ENCODE data around the gene CFAP107.
"Not testable (repeated sequence)": the region's sequence is repeated elsewhere in the genome, so short reads cannot be mapped to it uniquely, and the experiment has no call there.

CFAP107 gene, protein sequence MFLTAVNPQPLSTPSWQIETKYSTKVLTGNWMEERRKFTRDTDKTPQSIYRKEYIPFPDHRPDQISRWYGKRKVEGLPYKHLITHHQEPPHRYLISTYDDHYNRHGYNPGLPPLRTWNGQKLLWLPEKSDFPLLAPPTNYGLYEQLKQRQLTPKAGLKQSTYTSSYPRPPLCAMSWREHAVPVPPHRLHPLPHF

DNA sequence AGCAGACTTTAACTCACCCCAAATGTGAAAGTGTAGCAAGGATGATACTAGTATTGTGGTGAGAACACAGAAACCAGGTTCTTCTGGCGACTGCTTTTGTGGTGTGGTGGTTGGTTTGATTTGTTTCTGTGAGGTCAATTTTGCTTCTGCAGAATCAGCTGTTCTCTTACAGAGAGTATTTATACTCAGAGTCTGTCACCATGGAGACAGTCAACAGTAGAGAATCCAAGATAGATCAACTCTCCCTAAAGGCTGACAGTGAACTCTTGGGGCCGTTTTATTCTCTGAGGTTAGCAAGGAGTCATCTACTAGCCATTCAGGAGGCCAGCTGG is at the start of gene CFAP107:
CFAP107 (plus strand) TSS at position 209 of the 332 bp plus-strand sequence. CDS start 231 bp downstream, outside the sequence.
- DNase-seq (ENCODE audit: low read depth), result no peak

DNA sequence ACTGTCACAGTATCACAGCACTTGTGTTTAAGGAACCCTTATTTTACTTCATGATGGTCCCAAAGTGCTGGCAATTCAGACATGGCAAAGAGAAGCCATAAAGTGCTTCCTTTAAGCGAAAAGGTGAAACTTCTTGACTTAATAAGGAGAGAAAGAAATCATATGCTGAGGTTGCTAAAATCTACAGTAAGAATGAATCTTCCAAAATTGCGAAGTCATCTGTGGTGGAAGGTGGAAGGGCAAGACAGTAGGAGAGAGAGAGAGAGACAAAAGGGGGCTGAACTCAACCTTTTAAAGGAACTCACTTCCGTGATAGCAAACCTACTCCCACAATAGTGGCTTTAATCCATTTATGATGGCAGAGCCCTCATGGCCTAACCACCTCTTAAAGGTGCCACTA is 49.3 kb upstream of the CFAP107 start:
- DNase-seq (ENCODE audit: low read depth), result no peak

DNA sequence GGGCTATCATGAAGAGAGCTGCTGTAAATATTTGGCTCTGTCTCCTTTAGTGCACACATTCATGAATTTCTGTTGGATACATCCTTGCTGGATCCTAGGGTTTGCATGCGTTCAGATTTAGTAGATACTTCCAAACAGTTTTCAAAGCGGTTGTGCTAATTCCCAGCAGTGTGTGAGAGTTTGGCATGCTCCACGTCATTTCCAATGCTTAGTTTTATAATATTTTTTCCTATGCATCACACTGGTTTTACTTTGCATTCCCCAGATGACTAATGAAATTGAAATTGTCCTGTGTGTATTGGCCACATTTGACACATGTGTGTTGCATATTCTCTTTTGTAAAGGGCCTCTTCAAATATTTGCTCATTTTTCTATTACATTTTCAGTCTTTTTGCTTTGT is 48.6 kb upstream of the CFAP107 start:
- DNase-seq (ENCODE audit: low read depth), result no peak

DNA sequence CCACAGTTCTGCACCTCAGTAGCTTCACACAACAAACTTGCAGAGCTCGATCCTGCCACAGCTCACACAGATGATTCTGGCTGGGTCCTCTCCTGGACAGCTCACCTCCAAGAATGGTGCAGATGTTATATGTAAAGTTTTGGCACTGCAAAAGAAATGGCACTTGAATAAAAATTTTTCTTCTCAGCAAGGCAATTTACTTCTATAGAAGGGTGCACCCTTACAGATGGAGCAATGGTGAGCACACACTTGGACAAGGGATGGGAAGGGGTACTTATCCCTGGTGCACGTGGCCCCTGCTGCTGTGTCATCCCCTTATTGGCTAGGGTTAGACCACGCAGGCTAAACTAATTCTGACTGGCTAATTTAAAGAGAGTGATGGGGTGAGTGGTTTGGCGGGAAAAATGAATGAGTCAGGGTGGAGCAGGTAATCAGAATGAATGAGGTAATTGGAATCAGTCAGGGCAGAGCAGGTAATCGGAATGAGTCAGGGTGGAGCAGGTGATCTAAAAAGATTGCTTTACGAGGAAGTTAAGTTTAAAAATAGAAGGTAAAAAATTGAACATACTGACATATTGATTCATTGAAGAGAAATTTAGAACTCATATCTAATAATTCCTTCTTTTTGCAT is 42.1 kb upstream of the CFAP107 start:
- no peak for DNase-seq (ENCODE audit: low read depth)

DNA sequence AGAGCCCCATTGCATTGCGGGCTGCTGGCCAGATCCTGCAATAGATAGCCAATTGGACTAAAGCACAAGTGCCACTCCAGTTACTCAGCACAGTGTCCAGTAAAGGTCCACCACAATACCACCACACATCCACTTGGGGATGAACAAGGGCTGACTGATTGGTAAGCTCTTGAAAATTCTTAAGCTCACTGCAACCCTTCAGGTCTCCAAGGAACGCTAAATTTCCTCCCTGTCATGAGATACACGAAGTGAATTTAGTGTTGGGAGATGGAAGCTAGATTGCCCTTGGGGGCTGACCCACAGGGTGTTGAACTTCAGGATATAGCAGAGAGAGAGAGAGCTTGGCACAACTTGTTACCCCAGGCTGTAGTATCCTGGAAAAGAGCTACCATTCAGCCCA is 39.9 kb upstream of the CFAP107 start:
- DNase-seq (ENCODE audit: low read depth), result no peak

DNA sequence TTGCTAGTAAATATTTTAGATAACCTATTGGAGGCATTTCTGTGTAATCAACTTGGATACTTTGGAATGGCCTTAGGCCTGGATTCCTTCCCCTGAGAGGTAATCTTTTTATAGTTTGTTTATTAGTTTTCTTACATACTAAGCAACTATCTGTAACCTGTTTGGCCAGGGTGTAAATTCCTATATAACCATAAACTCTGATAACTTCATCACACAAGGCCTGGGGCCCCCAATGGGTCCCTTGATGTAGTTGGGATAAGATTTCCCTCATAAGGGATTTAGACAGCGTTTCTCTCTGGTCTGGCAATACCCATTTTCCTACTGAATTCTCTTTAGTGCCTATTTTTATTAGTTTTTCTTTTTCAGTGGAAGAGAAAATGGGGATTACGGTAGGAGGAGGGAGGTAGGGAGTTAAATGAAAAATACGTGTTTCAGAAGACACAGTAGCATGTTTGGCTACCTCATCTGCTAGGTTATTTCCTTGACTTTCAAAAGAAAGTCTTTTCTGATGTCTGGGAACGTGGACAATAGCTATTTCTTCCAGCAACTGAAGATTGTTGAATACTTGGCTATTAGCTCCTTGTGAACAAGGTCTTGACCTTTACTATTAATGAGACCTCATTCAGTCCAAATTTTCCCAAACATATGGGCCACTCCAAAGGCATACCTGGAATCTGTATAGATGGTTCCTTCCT is 37.5 kb upstream of the CFAP107 start:
- DNase-seq (ENCODE audit: low read depth), result no peak

DNA sequence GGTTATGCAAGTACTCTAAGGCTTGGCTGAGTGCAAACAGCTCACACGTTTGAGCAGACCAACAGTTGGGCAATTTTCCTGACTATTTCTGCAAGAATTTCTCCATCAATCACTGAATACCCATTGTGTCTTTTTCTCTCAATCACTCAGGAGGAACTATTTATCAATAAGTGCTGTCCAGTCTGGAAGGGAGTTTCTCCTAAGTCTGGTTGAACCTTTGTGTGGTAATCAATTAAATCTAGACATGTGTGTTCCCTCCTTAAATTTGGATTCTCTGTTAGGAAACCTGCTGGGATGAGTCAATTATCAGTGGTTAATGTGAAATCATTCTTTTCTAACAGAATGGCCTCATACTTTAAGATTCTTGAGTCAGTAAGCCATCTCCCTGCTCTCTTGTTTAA is 36.9 kb upstream of the CFAP107 start:
- no peak for DNase-seq (ENCODE audit: low read depth)

DNA sequence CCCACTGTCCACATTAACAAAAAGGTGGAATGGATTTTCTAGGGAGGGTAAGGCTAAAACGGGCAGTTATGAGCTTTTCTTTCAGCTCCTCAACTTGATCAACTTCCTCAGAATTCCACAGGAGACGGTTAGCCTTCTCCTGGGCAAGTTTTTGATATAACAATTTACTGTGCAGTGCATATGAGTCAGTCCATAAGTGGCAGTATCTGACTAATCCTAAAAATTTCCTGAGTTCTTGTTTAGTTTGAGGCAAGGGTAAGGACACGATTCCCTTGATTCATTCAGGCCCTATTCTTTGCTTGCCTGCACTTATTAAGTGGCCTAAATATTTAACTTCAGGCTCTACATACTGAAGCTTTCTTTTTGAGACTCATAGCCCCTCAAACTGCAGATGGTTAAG is 36.3 kb upstream of the CFAP107 start:
- no peak for DNase-seq (ENCODE audit: low read depth)

DNA sequence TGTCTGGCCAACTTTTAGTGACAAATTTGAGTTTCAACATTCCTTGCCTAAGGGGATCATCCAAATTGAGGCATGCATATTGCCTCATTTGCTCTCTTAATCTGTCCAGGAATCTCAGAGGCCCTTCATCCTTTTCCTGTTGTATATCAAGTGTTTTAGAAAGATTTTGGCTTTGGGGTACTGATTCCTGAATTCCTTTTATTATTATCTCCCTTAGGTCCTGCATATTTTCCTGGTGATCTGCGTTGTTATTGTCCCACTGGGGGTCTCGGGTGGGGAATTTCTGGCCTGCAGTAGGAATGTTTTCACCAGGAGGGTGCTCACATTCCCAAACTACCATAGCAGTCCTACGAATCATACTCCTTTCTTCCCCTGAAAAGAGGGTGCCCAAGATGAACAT is 34.5 kb upstream of the CFAP107 start:
- no peak for DNase-seq (ENCODE audit: low read depth)

DNA sequence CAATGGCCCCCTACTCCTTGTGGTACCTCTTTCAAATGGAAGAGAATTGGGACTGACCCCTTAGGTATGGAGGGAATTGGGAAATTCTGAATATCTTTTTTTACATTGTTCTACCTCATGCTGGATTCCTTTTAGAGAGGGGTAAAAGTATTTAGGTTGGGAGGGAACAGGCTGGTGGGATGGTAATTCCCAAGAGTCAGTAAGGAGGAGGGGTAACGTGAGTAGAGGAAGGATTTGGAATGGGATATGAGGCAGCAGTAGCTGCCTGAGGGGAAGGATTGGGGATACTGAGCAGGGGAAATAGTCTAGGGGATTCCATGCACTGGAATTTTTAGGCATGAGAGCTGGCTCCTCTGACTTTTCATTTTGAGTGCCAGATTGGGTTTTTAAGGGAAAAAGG is 33.9 kb upstream of the CFAP107 start:
- DNase-seq (ENCODE audit: low read depth), result no peak

DNA sequence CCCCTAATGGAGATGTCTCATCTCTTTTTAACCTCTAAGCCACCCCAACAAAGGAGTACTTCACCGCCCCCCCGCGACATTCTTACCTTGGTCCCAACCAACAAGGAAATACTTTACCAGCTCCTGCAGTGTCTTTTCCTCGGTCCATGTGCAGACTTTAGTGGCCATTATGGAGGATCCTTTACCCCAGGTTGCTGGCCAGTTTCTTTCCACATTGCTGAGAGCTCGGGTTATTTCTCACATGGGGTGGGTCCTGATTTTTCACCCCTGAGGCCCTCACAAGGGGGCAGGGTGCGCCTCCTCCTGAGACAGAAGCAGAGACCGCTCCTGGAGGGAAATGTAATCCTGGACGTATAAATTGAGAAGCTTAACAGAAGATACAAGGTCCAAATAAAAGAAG is 33.1 kb upstream of the CFAP107 start:
- DNase-seq (ENCODE audit: low read depth), result no peak

DNA sequence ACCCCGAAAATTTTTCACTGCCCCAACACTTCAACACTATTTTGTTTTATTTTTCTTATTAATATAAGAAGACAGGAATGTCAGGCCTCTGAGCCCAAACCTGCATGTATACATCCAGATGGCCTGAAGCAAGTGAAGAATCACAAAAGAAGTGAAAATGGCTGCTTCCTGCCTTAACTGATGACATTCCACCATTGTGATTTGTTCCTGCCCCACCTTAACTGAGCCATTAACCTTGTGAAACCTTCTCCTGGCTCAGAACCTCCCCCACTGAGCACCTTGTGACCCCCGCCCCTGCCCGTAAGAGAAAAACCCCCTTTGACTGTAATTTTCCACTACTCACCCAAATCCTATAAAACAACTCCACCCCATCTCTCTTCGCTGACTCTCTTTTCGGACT is 32.3 kb upstream of the CFAP107 start:
- DNase-seq (ENCODE audit: low read depth), result not testable (repeated sequence)

DNA sequence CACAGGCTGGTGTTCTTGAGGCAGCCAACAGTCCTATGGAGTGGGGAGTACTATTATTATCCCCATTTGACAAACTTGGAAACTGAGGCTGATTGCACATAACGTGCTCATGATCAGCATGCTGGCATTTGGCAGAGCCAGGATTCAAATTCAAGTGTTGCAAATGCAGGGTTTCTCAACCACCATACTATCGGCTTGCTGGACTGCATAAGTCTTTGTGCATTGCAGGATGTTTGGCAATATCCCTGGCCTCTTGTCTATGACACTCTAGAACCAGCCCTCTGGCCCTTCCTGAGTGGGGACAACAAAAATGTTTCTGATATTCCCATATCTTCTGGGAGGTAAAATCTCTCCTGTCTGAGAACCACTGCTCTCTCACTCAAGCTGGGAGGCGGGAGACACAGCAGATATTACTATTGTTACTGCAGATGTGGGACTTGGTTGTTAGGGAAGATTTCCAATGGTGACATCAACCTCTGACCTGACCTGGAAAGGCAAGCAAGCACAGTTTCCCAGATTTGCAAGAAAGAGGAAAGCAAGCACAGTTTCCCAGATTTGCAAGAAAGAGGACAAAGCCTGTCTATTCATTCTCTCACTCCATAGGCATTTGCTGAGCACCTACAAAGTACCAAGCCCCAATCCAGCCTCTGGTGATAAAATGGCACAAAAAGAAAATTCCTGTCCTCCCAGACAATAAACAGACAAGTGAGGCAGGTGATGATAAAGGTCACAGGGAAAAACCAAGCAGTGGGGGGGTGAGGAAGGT is 31.1 kb upstream of the CFAP107 start:
- no peak for DNase-seq (ENCODE audit: low read depth)

DNA sequence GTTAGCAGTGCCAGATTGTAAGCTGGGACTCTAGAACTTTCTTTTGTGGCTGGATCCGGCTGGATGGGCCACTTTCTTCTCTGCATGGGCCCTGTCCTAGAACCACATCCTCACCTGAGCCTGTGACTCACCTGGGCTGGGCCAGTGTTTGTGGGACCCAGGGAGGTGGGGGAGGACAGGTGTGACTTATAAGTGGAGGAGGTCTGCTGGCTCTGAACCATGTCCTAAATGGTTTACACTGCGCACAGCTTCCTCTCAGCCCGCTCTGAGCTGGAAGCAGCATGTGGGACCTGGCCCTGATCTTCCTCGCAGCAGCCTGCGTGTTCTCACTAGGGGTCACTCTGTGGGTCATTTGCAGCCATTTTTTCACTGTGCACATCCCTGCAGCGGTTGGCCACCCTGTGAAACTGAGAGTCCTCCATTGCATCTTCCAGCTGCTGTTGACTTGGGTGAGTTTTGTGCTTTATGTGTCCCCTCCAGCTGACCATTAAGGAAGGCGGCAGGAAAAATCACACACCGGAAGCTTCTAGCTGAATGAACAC is 30.0 kb upstream of the CFAP107 start, which contains the start of gene AADACL3:
AADACL3 (plus strand) TSS at position 215 of the 542 bp plus-strand sequence; CDS start at position 282, 67 bp downstream.
- no peak for DNase-seq (ENCODE audit: low read depth)

DNA sequence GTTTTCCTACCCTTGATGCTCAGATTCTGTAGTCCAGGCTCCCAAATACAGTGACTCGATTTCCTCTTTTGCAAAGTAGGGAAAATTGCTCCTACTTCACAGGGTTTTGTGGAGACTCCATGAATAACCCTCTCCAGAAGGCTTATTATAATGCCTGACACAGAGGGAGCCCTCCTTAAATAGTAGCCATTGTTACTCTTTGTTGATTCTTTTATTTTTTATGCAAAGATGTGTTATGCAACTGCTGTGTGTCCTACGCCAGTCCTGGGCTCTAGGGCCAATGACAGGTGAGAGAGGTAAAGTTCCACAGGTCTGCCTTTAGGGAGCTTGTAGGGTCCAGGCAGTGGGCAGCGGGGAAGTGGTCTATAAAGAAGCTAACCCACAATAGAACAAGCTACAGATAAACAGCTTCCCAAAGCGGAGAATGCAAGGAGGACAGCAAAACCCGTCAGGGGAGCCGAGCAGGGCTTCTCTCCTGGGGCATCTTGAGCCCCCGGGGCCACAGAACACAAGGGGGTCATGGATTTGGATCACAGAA is 28.6 kb upstream of the CFAP107 start:
- no peak for DNase-seq (ENCODE audit: low read depth)

DNA sequence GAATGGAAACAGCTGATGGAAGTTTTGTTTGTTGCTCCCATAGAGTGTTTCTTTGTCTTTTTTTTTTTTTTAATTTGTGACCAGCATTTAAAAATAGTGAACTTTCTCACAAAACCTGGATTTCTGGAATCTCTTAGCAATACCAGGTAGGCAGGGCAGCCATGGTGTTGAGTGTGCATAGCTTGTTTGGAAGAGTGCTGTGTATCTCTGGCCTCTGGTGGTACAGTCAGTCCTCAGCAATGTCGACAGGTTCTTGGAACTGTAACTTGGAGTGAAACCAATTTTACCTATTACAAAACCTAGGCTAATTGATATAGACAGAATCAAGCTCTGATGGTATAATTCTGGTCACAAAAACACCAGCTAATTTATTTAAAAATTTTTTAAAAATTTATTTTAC is 23.4 kb upstream of the CFAP107 start:
- no peak for DNase-seq (ENCODE audit: low read depth)

DNA sequence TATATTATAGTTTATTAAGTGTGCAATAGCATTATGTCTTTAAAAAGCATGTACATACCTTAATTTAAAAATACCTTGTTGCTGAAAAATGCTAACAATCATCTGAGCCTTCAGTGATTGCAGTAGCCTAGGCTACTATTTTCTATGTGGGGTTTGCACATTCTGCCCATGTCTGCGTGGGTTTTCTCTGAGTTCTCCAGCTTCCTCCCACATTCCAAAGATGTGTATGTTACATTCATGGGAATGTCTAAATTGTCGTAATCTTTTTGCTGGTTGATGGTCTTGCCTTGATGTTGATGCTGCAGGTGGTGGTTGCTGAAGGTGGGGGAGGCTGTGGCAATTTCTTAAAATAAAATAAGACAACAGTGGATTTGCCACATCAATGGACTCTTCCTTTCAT is 17.6 kb upstream of the CFAP107 start:
- no peak for DNase-seq (ENCODE audit: low read depth)

DNA sequence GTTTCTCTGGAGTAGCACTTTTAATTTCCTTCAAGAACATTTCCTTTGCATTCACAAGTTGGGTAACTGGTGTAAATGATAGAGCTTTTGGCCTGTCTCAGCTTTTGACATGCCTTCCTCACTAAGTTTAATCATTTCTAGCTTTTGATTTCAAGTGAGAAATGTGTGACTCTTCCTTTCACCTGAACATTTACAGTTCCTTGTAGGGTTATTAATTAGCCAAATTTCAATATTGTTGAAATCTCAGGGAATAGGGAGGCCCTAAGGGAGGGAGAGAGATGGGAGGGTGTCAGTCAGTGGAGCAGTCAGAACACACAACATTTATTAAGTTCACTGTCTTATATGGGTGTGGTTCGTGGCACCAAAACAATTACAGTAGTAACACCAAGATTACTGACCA is 15.8 kb upstream of the CFAP107 start:
- DNase-seq (ENCODE audit: low read depth), result no peak

DNA sequence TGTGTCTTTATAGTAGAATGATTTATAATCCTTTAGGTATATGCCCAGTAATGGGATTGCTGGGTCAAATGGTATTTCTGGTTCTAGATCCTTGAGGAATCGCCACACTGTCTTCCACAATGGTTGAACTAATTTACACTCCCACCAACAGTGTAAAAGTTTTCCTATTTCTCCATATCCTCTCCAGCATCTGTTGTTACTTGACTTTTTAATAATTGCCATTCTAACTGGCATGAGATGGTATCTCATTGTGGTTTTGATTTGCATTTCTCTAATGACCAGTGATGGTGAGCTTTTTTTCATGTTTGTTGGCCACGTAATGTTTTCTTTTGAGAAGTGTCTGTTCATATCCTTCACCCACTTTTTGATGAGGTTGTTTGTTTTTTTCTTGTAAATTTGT is 14.9 kb upstream of the CFAP107 start:
- not testable (repeated sequence) for DNase-seq (ENCODE audit: low read depth)

DNA sequence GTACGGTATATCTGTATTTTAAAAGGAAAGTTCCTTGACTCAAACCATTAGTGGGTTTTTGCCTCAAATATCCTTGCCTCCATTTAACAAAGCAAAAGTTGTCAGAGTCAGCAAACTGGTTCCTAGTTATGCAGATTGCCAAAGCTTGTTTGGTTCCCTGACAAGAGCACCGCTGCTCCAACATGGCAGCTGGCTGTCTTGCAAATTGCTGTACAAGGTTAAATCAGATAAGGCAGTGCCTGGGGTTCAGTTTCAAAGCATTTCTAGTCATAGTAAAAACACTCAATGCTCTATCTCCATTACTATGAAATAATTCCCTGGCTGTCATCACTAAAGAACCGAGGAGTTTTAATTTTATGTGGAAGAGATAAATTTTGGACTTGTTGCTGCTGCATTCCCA is 11.3 kb upstream of the CFAP107 start:
- DNase-seq (ENCODE audit: low read depth), result no peak

DNA sequence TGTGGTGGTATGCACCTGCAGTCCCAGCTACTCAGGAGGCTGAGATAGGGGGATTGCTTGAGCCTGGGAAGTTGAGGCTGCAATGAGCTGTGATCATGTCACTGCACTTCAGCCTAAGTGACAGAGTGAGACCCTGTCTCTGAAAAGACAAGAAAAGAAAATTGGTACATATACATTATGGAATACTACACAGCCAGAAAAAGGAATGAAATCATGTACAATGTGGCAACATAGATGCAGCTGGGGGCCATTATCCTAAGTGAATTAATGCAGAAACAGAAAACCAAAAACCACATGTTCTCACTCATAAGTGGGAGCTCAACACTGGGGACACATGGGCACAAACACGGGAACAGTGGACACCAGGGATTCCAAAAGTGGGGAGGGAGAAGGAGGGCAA is 7.1 kb upstream of the CFAP107 start:
- DNase-seq (ENCODE audit: low read depth), result no peak

DNA sequence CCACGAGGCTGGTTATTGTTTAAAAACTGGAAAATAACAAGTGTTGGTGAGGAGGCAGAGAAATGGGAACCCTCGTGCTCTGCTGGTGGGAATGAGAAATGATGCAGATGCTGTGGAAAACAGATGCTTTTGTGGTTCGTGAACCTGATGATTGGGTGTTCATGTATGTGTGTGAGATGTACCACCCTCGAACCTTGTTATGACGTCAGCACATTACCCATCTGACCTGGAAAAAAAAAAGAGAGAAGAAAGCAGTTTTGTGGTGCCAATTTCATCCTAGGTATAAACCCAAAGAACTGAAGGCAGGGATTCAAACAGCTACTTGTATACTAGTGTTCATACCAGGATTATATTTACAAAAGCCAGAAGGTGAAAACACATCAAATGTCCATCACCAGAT is 6.4 kb upstream of the CFAP107 start:
- DNase-seq (ENCODE audit: low read depth), result no peak

Measured in activated T-cell treated with anti-CD3 and anti-CD28 coated beads for 1 hour (primary cell).